HEK293 (cell line): ENCODE data around the gene SLC2A5.
"Not testable (repeated sequence)": the region's sequence is repeated elsewhere in the genome, so short reads cannot be mapped to it uniquely, and the experiment has no call there.

Experiments used
- ZNF24 ChIP-seq: fragments of 450-650 bp; formaldehyde crosslinking; IDR thresholded peaks from 2 replicates; pipeline ENCODE4 v1.5.1; 2016; ENCODE audit warnings: missing biosample characterization, missing genetic modification characterization
- ZNF274 ChIP-seq, 2 experiments: fragments of 200-500 bp in 1 of 2; fragments of 450-650 bp in 1 of 2; sonication (Bioruptor generic) in 1 of 2; formaldehyde crosslinking in 1 of 2; IDR thresholded peaks; 2 replicates each; pipeline versions ENCODE4 v1.5.1 to v1.6.1; 2014 to 2016; ENCODE audit warnings: borderline replicate concordance in 1 of 2, inconsistent platforms in 1 of 2, low read length in 1 of 2, missing biosample characterization in 1 of 2, missing genetic modification characterization in 1 of 2
- ZNF335 ChIP-seq: fragments of 450-650 bp; formaldehyde crosslinking; conservative IDR thresholded peaks from 2 replicates; pipeline ENCODE4 v1.5.1; 2016; ENCODE audit warnings: missing biosample characterization, missing genetic modification characterization
- ZNF530 ChIP-seq: fragments of 450-650 bp; formaldehyde crosslinking; IDR thresholded peaks from 2 replicates; pipeline ENCODE4 v1.5.1; 2016; ENCODE audit warnings: low read depth, missing biosample characterization, missing genetic modification characterization
- ZNF555 ChIP-seq: fragments of 450-650 bp; formaldehyde crosslinking; conservative IDR thresholded peaks from 2 replicates; pipeline ENCODE4 v1.5.1; 2017; ENCODE audit warnings: missing biosample characterization, mild to moderate bottlenecking, missing genetic modification characterization, inconsistent platforms
- TF ChIP-seq, protein P1 (sequence below): fragments of 450-650 bp; formaldehyde crosslinking; IDR thresholded peaks from 2 replicates; pipeline ENCODE4 v1.5.1; 2016; ENCODE audit warnings: missing biosample characterization, missing genetic modification characterization
- TF ChIP-seq, protein P2 (sequence below): fragments of 450-650 bp; formaldehyde crosslinking; IDR thresholded peaks from 2 replicates; pipeline ENCODE4 v1.5.1; 2016; ENCODE audit warnings: missing biosample characterization, missing genetic modification characterization

DNA sequence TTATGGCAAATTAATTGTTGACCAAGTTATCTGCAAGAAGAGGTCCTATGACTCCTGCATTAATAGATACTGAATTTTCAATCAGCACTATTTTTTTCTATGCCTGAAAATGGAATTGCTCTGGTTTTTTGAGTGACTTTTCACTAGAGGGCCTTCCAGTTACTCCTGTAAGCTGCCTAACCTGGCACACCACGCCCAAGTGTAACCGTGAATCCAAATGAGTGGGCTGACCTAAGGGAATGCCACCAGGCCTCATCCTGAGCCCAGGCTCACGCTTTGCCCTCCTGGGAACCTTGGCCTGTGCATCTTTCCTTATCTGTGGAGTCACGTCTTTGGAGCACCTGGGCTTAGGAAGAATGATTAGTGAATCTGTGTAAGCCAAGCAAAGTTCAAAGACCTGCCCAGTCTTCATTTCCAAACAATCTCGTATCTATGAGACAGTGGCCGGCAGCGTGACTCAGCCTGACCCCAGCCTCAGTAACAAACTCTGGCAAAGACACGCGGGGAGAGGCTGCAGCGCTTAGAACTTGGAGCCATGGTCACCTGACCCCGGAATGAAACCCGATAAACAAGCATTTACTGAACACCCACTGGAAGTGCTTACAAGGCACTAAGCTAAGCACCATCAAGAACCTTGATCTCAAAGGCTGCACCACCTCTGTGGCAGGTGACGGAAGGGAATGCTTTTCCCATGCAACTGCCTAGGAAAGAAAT, 75.3 kb downstream of the SLC2A5 start:
- not testable (repeated sequence) for TF ChIP-seq ZNF274 (IDR thresholded peaks at IDR 0.05; ENCODE audit: low read length); ZNF274 (tag by site-specific recombination; IDR thresholded peaks at IDR 0.05; ENCODE audit: borderline replicate concordance); ZNF335 (tag by site-specific recombination); ZNF24; ZNF555 (tag by site-specific recombination); ZNF530 (tag by site-specific recombination)
- TF ChIP-seq, protein P1, sequence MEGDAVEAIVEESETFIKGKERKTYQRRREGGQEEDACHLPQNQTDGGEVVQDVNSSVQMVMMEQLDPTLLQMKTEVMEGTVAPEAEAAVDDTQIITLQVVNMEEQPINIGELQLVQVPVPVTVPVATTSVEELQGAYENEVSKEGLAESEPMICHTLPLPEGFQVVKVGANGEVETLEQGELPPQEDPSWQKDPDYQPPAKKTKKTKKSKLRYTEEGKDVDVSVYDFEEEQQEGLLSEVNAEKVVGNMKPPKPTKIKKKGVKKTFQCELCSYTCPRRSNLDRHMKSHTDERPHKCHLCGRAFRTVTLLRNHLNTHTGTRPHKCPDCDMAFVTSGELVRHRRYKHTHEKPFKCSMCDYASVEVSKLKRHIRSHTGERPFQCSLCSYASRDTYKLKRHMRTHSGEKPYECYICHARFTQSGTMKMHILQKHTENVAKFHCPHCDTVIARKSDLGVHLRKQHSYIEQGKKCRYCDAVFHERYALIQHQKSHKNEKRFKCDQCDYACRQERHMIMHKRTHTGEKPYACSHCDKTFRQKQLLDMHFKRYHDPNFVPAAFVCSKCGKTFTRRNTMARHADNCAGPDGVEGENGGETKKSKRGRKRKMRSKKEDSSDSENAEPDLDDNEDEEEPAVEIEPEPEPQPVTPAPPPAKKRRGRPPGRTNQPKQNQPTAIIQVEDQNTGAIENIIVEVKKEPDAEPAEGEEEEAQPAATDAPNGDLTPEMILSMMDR (tag by site-specific recombination) = not testable (repeated sequence)
- TF ChIP-seq, protein P2, sequence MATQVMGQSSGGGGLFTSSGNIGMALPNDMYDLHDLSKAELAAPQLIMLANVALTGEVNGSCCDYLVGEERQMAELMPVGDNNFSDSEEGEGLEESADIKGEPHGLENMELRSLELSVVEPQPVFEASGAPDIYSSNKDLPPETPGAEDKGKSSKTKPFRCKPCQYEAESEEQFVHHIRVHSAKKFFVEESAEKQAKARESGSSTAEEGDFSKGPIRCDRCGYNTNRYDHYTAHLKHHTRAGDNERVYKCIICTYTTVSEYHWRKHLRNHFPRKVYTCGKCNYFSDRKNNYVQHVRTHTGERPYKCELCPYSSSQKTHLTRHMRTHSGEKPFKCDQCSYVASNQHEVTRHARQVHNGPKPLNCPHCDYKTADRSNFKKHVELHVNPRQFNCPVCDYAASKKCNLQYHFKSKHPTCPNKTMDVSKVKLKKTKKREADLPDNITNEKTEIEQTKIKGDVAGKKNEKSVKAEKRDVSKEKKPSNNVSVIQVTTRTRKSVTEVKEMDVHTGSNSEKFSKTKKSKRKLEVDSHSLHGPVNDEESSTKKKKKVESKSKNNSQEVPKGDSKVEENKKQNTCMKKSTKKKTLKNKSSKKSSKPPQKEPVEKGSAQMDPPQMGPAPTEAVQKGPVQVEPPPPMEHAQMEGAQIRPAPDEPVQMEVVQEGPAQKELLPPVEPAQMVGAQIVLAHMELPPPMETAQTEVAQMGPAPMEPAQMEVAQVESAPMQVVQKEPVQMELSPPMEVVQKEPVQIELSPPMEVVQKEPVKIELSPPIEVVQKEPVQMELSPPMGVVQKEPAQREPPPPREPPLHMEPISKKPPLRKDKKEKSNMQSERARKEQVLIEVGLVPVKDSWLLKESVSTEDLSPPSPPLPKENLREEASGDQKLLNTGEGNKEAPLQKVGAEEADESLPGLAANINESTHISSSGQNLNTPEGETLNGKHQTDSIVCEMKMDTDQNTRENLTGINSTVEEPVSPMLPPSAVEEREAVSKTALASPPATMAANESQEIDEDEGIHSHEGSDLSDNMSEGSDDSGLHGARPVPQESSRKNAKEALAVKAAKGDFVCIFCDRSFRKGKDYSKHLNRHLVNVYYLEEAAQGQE = not testable (repeated sequence)
